ENCODE data around the gene EDN3.

- TF ChIP-seq CTCF (IDR thresholded peaks at IDR 0.05) (no peak), POLR2A (IDR thresholded peaks at IDR 0.05) (no peak), POLR2AphosphoS5 (IDR thresholded peaks at IDR 0.05) (no peak), EP300 (IDR thresholded peaks at IDR 0.05) (no peak)
Measured at GRCh38 chr20:59322585-59323454, 22.4 kb downstream of the EDN3 start.

Data from gastroesophageal sphincter (tissue), 3 donors.